ENCODE measurements around the gene TPK1.

Gene TPK1

DNA sequence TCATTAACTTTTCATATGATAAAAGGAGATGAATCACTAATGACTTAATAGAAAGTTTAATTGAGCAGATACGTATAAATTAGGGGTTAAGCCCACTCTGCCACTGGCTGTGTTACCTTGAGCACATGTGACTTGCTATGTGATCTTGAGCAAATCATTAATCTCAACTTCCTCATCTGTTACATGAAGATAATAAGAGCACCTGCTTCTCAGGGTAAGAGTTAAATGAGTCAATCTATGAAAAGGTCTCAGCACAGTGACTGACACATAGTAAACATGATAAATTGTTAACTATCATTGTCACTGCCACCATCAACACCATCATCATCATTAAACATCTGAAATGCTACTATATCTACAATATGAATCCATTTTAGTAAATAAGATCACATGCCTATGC, 110.8 kb downstream of the TPK1 start:
- DNase-seq (ENCODE audit: low read depth in 2 of 2): no peak

DNA sequence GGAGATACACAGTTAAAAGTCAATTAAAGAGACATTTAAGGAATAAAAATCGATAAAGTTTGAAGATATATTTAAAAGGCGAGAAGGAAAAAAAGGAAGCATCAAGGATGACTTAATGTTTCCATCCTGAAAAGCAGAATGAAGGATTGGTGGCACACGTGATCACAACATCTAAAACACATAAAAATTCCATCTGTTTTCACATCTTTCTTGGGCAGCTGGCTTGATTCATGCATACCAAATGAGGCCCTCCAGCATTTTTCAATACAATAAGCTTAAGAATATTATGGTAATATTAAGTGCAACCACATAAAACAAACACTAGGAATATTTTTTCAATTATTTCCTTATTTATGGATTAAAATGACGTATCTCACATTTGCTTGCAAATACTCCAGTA, 112.6 kb downstream of the TPK1 start:
- no peak for DNase-seq (ENCODE audit: low read depth in 2 of 2)

DNA sequence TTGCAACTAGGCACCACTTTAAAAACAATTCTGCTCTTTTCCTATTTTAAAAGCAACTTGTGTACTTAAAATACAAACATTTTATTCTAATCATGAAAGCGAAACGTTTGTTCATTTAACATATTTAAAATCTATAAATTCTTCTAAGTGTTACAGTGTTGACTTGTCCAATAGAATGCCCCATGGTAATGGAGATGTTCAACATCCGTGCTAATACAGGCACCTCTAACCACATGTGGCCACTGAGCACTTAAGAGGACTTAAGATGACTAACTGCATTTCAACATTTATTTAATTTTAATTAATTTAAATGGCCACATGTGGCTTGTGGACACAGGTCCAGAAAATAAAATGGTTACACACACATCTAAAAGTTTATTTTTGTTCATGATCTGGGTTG, 115.1 kb downstream of the TPK1 start:
- no peak for DNase-seq (ENCODE audit: low read depth in 2 of 2)

DNA sequence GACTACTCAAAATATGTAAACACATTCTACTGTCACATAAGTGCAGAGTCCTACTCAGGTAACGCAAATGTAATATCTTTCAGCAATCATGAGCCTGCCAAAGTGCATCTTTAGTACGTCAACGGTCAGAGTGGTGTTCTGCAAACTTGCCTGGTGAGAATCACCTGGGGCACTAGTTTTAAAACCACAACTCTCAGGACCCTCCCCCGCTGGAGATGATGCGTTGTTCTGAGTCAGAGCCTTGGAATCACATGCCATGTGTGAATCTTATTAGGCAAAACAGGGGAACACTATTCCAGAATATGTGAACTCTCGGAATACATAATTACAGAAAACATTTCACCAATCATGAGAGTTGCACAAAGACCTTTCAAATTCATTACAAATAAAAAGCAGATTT, 115.7 kb downstream of the TPK1 start:
- DNase-seq (ENCODE audit: low read depth in 2 of 2): no peak

DNA sequence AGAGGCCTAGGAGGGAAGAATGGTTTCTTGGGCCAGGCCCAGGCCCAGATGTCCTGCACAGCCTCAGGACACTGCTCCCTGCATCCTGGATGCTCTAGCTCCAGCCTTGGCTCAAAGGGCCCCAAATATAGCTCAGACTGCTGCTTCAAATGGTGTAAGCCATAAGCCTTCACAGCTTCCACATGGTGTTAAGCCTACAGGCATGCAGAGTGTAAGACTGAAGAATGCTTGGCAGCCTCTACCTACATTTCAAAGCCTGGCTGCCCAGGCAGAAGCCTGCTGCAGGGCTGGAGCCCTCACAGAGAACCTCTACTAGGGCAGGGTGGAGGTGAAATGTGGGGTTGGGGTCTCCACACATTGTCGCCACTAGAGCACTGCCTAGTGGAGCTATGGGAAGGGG, 118.1 kb downstream of the TPK1 start:
- no peak for DNase-seq (ENCODE audit: low read depth in 2 of 2)

DNA sequence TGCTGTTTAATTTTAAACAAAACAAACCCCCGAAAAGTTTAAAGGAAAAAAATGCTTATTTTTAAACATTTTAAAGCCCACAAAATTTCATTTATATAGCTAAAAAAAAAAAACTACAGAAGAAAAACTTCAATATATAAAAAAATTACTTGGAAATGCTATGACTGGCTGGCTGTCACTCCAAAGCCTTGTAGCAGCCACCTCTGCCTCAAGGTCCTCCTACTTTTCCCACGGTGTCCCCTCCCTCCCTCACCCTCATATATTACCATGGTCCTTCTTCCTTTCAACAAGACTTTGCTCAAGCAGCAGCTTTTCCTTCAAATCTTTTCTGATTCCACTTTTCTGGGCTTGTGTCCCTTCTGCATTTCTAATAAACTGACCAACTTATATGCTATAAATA, 122.0 kb downstream of the TPK1 start:
- DNase-seq (ENCODE audit: low read depth in 2 of 2): no peak

DNA sequence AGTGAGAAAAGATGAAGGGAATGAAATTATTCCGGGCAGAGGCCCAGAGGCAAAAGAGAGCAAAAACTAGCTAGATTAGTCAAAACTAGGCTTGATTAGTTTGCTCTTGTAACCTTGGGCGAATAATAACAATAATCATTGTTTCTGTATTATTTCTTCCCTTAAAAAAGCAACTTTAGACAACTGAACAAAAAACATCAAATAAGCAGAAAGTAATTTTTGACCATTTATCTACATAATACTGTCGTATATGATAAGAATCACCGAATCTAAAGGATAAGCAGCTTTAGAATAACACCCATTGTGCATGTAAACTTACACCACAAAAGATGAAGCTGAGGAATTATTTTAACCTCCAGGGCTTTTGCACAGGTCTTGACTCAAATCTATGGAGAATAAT, 125.1 kb downstream of the TPK1 start:
- no peak for DNase-seq (ENCODE audit: low read depth in 2 of 2)

DNA sequence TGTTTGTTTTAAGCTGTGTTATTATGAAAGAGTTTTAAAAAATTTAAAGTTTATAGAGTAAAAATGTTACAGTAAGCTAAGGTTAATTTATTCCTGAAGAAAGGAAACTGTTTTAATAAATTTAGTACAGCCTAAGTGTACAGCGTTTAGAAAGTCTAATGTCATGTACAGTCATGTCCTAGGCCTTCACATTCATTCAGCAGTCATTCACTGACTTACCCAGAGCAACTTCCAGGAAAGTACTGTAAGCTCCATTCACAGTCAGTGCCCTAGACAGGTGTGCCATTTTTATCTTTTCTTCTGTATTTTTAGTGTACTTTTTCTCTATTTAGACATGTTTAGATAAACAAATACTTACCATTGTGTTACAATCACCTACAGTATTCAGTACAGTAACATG, 126.8 kb downstream of the TPK1 start:
- DNase-seq (ENCODE audit: low read depth in 2 of 2): no peak

DNA sequence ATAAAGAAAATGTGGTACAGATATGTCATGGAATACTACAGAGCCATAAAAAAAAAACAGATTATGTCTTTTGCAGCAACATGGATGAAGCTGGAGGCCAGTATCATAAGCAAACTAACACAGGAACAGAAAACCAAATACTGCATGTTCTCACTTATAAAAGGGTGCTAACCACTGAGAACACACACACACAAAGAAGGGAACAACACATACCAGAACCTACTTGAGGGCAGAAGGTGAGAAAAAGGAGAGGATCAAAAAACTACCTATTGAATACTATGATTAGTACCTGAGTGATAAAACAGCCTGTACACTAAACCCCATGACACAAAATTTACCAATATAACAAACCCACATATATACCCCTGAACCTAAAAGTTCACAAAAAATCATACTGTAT, 144.6 kb downstream of the TPK1 start:
- DNase-seq (ENCODE audit: low read depth in 2 of 2): no peak

DNA sequence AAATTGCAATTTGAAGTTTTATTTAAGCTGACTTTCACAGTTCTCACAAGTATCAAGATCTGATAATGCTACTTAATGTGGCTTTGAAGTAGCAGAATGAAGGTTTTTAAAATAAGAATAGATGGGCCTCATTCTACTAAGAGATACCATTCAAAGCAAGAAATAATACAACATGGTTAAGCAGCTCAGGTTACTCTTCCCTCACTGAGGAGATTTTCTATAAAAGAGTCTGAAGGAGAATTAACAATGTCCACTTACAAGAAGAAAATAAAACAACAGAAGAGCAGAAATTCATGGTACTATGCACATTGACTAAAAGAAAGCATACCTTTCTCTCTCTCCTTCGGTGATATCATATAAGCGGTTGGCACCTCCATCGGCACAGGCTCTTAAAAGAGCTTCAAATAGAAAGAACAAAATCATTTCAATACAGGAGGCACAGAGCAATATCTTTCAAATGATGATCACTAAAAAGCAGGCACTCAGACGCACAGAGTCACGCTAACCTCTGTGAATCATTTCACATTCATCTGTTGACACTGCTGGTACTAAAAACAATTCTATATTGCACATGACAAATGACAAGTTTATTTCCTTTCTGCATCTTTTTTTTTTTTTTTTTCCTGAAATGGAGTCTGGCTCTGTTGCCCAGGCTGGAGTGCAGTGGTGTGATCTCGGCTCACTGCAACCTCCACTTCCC, 153.1 kb downstream of the TPK1 start:
- DNase-seq (ENCODE audit: low read depth in 2 of 2): no peak

DNA sequence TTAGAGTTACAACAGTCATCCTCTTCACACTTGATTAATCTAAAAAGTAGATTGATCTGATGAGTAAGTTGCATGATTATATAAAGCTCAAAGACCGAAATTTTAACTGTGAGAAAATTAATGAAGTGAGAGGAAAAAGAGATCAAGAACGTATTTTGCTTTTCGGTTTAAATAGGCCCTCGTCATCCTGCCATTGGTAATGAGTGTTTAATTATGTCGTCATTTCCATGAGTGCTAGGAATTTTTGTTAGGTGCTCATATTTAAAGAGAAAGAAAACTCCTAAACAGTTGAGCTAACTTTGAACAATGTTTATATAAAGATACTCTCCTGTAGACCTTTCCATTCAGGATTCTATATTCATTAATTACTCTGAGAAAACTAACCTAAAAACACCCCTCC, 159.4 kb downstream of the TPK1 start:
- no peak for DNase-seq (ENCODE audit: low read depth in 2 of 2)

DNA sequence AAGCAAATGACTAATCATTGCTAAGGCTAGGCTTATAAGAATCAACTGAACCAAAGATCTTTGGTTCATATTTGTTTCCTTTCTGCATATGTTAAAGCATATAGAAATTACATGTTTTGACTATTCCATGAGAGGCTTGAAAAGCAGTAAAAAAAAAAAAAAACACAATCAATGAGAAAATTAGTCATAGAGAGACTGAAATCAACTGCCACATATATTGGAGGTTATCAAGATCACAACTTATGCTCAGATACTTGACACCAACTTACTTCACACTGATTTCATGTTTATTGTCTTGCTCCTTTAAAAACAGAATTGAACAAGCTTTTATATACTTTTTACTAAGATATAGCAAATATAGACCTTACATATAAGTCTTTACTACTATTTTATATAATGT, 161.3 kb downstream of the TPK1 start:
- DNase-seq (ENCODE audit: low read depth in 2 of 2): no peak

DNA sequence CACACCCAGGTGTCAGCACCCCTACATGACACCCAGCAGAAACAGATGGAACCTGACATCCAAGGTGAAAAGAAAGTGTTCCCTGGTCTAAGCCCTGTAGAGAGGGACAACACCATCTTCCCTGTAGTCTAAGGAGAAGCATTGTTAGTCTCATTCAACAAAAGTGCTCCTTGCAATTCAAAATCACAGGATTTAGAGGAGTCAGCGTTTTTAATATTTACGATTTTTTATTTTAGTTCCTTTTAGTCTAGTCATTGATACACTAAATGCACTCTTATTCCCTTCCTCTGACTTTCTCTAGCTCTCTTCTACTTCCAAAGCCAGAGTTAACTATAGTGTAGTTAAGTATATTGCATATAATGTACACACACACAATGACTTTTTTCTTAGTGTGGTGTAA, 163.0 kb downstream of the TPK1 start:
- no peak for DNase-seq (ENCODE audit: low read depth in 2 of 2)

DNA sequence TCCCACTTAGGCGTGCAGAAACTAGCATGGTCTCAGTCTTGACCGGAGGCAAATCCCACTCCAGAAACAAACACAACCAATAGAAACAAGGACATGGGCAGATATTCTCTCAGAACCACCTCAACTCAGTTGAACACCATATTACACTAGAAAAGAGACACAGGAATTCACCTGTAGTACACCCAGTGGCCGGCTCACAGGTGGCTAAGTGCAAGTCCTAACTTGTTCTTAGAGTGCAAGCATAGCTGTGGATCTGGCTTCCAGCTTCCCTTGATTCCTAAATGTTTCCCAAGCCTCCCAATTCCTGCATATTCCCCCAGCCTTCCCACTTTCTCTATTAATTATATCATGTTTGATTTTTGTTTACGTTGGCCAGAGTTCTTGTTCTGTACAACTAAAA, 164.4 kb downstream of the TPK1 start:
- no peak for DNase-seq (ENCODE audit: low read depth in 2 of 2)

DNA sequence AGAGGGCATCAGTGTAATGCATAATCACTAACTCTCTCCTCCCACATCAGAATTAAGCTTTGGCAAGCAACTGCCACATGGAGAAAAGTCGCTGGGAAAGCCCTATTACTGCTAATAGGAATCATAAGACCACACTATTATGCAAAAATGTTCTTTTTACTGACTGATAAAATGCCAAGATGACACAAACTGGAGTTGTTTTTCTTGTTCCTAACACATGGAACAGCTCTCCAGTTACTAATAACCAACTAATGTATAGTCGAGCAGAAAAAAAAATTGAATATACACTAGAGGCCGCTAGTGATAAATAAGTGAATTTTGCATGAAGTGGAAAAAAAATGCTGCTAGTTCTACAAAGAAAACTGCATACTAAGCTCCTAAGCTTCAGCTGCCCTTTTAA, 165.6 kb downstream of the TPK1 start:
- DNase-seq (ENCODE audit: low read depth in 2 of 2): no peak

DNA sequence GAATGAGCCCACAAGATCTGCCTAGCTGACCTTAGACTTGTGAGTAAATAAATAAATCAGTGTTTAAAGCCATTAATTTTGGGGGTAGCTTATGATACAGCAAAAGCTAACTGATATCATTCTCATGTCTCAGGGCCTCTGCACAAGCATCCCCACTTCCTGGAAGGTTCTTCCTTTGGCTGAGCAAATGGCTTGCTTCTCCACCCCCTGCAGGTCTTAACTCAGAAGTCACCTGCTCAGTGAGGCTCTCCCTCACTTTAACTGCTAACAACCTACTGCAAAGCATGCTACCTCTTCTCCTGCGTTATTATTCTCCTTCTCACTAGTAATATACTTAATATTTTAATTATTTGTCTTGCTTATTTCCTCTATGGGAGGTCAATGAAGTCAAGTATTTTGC, 167.3 kb downstream of the TPK1 start:
- DNase-seq (ENCODE audit: low read depth in 2 of 2): no peak

DNA sequence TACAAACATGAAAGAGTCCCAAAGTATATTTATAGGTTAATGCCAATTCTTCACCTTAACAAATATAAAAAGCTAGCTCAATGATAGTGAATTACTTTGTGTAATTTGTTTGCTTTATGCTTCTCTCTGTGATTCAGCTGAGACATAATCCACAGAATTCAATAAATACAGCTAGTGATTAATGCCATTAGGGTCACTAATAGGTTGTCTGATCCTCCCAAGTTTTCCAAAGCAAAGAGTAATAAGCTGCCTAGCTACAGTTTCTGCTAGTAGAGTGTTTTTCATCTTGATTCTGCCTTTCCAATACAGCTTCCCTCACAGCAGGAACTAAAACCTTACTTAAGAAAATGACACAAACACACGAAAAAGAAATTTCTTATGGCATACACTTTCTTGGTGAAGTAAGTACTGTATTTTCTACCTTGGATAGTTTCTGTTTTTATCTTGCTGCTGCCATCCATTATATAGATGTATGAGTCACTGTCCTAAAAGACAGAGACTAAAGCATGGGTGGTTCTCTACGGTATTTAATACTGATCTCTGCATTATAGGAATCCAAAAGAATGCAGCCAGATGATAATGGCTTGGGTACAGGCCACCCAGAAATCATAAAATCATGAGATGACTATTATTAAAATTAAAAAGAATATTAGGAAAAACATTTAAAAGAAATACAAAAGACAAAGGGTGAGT, 170.0 kb downstream of the TPK1 start:
- no peak for DNase-seq (ENCODE audit: low read depth in 2 of 2)

DNA sequence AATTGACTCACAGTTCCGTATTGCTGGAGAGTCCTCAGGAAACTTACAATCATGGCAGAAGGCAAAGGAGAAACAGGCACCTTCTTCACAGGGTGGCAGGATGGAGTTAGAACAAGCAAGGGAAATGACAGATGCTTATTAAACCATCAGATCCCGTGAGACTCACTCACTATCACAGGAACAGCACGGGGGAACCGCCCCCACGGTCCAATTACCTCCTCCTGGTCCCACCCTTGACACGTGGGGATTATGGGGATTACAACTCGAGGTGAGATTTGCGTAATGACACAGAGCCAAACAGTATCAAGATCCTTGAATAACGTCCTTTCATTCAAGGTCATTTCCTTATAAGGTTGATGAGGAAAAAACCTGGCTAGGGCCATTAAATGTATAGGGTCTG, 176.6 kb downstream of the TPK1 start:
- DNase-seq (ENCODE audit: low read depth in 2 of 2): no peak

DNA sequence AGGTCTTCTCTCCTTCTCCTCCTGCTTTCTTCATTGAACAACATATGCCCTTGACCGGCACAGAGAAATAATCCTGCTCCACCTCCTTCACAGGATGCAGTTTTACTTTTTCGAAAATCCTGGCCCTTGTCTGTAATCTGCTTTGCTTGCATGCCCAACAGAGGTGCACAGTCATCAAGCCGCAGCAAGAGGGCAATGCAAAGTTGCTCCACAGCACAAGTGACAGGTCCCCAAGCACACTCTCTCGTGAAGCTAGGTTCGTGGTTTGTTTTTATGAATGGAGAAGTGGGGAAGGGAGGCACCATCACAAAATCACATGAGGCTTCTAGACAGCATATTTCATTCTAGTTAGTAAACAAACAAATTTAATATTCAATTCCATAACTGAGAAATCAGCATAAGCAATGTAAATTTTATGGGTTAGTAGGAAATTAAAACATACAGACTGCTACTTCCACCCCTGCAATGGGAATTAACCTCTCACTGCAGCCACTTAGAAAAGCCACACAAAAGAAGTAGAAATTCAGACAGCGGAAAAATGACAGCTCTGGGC, 178.8 kb downstream of the TPK1 start:
- DNase-seq (ENCODE audit: low read depth in 2 of 2): no peak

DNA sequence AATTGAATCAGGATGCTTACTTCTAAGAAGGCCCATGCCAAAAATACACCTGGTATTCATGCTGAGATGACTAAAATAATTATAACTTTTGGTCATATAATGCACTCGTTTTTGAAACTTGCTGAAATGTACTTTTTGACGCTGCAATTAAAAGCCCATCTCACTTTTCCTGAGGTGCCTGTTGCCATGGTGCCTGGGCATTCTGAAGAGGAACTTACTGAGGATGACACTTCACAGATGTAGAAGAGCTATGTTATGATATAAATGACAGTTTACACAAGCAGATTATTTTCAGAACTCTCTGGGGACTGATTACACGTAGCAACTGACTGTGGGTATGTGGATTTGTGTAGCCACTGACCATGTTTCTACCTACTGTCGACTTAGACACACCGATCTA, 182.4 kb downstream of the TPK1 start:
- no peak for DNase-seq (ENCODE audit: low read depth in 2 of 2)

DNA sequence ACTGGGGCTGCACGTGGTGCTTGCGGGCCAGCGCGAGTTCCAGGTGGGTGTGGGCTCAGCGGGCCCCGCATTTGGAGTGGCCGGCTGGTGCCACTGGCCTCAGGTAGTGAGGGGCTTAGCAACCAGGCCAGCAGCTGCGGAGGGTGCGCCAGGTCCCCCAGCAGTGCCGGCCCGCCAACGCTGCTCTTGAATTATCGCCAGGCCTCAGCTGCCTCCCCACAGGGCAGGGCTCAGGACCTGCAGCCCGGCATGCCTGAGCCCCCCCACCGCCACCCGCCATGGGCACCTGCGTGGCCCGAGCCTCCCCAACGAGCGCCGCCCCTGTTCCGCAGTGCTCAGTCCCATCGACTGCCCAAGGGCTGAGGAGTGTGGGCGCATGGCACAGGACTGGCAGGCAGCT, 185.4 kb downstream of the TPK1 start:
- no peak for DNase-seq (ENCODE audit: low read depth in 2 of 2)

DNA sequence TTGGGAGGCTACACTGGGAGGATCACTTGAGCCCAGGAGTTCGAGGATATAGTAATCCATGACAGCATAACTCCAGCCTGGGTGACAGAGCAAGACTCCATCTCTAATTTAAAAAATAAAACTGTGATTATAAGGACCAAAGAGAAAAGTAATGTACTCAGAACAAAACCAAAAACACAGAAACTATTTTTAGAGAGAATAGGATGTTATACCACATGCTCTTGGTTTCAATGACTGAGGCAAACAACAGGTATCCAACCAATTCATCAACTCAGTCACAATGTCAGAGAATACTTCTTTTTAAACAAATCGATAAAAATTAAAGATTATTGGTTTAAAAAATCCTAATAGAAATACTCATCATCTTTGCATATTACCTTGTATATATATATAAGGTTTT, 186.7 kb downstream of the TPK1 start:
- DNase-seq (ENCODE audit: low read depth in 2 of 2): no peak

DNA sequence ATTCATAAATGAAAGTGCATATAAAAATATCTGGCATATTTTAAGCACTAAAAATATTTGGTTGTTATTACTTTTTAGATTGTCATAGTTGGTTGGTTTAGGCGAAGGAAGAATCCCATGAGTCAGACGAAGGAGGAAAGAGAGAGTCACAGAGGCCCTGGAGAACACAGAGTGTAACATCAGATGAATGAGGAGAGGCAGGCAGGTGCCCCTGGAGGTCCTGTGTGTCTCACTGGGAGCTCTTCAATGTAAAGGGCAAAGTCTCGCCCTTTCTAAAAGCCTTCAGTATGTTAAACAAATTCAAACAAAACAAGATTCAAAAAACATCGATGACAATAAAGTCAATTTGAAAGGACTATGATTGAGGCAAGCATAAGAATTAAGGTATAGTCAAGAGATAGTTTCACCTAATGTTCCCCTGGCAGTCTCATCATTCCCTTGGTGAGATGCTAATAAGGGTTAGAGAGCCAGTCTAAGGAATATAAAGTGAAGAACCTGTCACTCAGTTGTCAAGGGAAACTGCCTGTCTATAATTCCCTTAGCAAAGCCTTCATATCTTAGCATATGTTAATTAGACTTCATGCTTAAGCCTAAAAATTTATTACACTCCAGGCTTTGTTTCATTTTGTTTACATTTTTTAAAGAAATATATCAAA, 194.3 kb downstream of the TPK1 start:
- no peak for DNase-seq (ENCODE audit: low read depth in 2 of 2)

All from stimulated activated CD8-positive, alpha-beta memory T cell treated with anti-CD3 and anti-CD28 coated beads, Interleukin-15, amount 100 ng/mL, for 48 hours (primary cell).